Nephron progenitor cell (in vitro differentiated cells): ENCODE results near the gene AMOTL1.
"Not testable (repeated sequence)": the region's sequence is repeated elsewhere in the genome, so short reads cannot be mapped to it uniquely, and the experiment has no call there.

Source experiments
- DNase-seq: peaks from one replicate; pipeline ENCODE4 v3.0.0; 2021
- H3K27ac Mint-ChIP-seq: 2 replicates; pipeline ENCODE4 v1.8.0; 2021; ENCODE audit warnings: mild to moderate bottlenecking, moderate library complexity, mixed read lengths
- H3K27me3 Mint-ChIP-seq: 2 replicates; pipeline ENCODE4 v1.8.0; 2021; ENCODE audit warnings: mild to moderate bottlenecking, low read depth, mixed read lengths; ENCODE audit not compliant: poor library complexity
- H3K36me3 Mint-ChIP-seq: 2 replicates; pipeline ENCODE4 v1.8.0; 2021; ENCODE audit warnings: low read depth, mixed read lengths
- H3K4me1 Mint-ChIP-seq: 2 replicates; pipeline ENCODE4 v1.8.0; 2021; ENCODE audit warnings: mixed read lengths
- H3K4me3 Mint-ChIP-seq: 2 replicates; pipeline ENCODE4 v1.8.0; 2021; ENCODE audit warnings: mild to moderate bottlenecking, moderate library complexity, mixed read lengths
- H3K9me3 Mint-ChIP-seq: 2 replicates; pipeline ENCODE4 v1.8.0; 2021; ENCODE audit warnings: mild to moderate bottlenecking, moderate library complexity, mixed read lengths
- CTCF ChIP-seq: fragments of 200-600 bp; sonication (generic); IDR thresholded peaks from 2 replicates; pipeline ENCODE4 v1.5.0; 2021; ENCODE audit warnings: antibody characterized with exemption

Gene AMOTL1

GRCh38 chr11:94787801-94788200 lies 19.6 kb downstream of the AMOTL1 start:
- peaks cover 34% of the 10 kb centered on the region for H3K4me1 Mint-ChIP-seq
- H3K4me3 Mint-ChIP-seq: no peak overlapping the region
- no peaks in the 10 kb centered on the region for H3K9me3 Mint-ChIP-seq
- H3K36me3 Mint-ChIP-seq: peaks cover 19% of the 10 kb centered on the region
- TF ChIP-seq CTCF: no peak
- no peaks in the 10 kb centered on the region for H3K27me3 Mint-ChIP-seq
- no peak for DNase-seq
- H3K27ac Mint-ChIP-seq: no peak overlapping the region

- no peaks in the 10 kb centered on the region for H3K27me3 Mint-ChIP-seq
- H3K36me3 Mint-ChIP-seq: peaks cover 19% of the 10 kb centered on the region
- TF ChIP-seq CTCF: no peak
- no peak overlapping the region for H3K4me3 Mint-ChIP-seq
- no peak for DNase-seq
- no peaks in the 10 kb centered on the region for H3K9me3 Mint-ChIP-seq
- peak overlapping the region; percentile 42 for H3K27ac Mint-ChIP-seq
- peaks cover 39% of the 10 kb centered on the region for H3K4me1 Mint-ChIP-seq
Measured at GRCh38 chr11:94788396-94788795, 20.2 kb downstream of the AMOTL1 start.

- no peak overlapping the region for H3K27ac Mint-ChIP-seq
- no peak overlapping the region for H3K4me3 Mint-ChIP-seq
- H3K9me3 Mint-ChIP-seq: no peaks in the 10 kb centered on the region
- DNase-seq: no peak
- no peaks in the 10 kb centered on the region for H3K27me3 Mint-ChIP-seq
- no peak for TF ChIP-seq CTCF
- H3K36me3 Mint-ChIP-seq: peaks cover 19% of the 10 kb centered on the region
- peaks cover 47% of the 10 kb centered on the region for H3K4me1 Mint-ChIP-seq
Measured at GRCh38 chr11:94790197-94790596, 22.0 kb downstream of the AMOTL1 start.

DNA sequence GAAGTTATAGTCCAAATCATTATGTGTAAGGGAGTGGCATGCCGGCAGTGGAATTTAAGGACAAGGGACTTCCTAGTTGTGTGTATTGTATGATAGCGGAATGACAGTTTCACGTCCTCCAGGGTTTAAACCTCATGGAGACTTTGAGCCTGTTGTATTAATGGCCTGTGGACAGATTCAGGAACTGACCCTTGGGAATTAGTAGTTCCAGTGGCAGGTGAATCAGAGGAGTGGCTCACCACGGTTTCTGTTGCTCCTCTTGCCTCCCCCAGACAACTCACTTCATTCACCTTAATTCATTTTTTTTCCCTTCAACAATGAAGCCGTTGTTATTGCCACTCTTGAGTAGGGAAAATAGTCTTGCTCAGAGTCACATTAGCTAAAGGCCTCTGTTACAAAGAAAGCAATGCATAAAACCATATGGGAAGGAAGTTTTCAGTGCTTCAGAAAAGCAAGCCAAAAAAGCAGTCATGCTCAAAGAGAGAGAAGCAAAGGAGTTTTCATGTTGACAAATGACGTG lies 22.6 kb downstream of the AMOTL1 start:
- no peaks in the 10 kb centered on the region for H3K27me3 Mint-ChIP-seq
- no peak overlapping the region for H3K4me3 Mint-ChIP-seq
- no peak for TF ChIP-seq CTCF
- no peaks in the 10 kb centered on the region for H3K9me3 Mint-ChIP-seq
- no peak overlapping the region for H3K27ac Mint-ChIP-seq
- peaks cover 19% of the 10 kb centered on the region for H3K36me3 Mint-ChIP-seq
- DNase-seq: no peak
- H3K4me1 Mint-ChIP-seq: peaks cover 42% of the 10 kb centered on the region

GRCh38 chr11:94791216-94791889 lies 23.2 kb downstream of the AMOTL1 start:
- Mint-ChIP-seq H3K36me3 (peaks cover 19% of the 10 kb centered on the region), H3K27ac (no peak overlapping the region), H3K9me3 (no peaks in the 10 kb centered on the region), H3K4me1 (peaks cover 42% of the 10 kb centered on the region), H3K4me3 (no peak overlapping the region), H3K27me3 (no peaks in the 10 kb centered on the region)
- no peak for TF ChIP-seq CTCF
- DNase-seq: no peak

GRCh38 chr11:94791942-94792341 lies 23.8 kb downstream of the AMOTL1 start:
- Mint-ChIP-seq H3K36me3 (peaks cover 16% of the 10 kb centered on the region), H3K4me1 (peaks cover 42% of the 10 kb centered on the region)
- H3K9me3 Mint-ChIP-seq, H3K4me3 Mint-ChIP-seq, H3K27me3 Mint-ChIP-seq, DNase-seq, H3K27ac Mint-ChIP-seq: not testable (repeated sequence)
